Activated CD4-positive, alpha-beta T cell treated with anti-CD3 and anti-CD28 coated beads, Interleukin-2, amount 50 U/mL, for 4 hours (primary cell): ENCODE measurements around the gene ADGRG3.
"Not testable (repeated sequence)": the region's sequence is repeated elsewhere in the genome, so short reads cannot be mapped to it uniquely, and the experiment has no call there.

Source experiments
- DNase-seq, 2 experiments: peaks; one replicate each; pipeline ENCODE4 v3.0.0-alpha.2; 2020

Gene ADGRG3

GRCh38 chr16:57697896-57698537, 29.9 kb downstream of the ADGRG3 start:
- no peak for DNase-seq

- DNase-seq: no peak
Observed at GRCh38 chr16:57698812-57699405, 30.8 kb downstream of the ADGRG3 start.

GRCh38 chr16:57699481-57699880, 31.4 kb downstream of the ADGRG3 start:
- no peak for DNase-seq

- no peak for DNase-seq
Observed at GRCh38 chr16:57699899-57700298, 31.8 kb downstream of the ADGRG3 start.

GRCh38 chr16:57700781-57701551, 32.9 kb downstream of the ADGRG3 start:
- DNase-seq: no peak

GRCh38 chr16:57701759-57702371, 33.8 kb downstream of the ADGRG3 start:
- no peak for DNase-seq

GRCh38 chr16:57703416-57704010, 35.4 kb downstream of the ADGRG3 start:
- DNase-seq: no peak

- DNase-seq: no peak
Observed at GRCh38 chr16:57704011-57704904, 36.2 kb downstream of the ADGRG3 start.

- no peak for DNase-seq
Observed at GRCh38 chr16:57704905-57705852, 37.1 kb downstream of the ADGRG3 start.

- DNase-seq: no peak
Observed at GRCh38 chr16:57706717-57707116, 38.6 kb downstream of the ADGRG3 start.

GRCh38 chr16:57707331-57707730, 39.2 kb downstream of the ADGRG3 start:
- no peak for DNase-seq

- DNase-seq: no peak
Observed at GRCh38 chr16:57708168-57708567, 40.1 kb downstream of the ADGRG3 start.

- DNase-seq: no peak
Observed at GRCh38 chr16:57709663-57710062, 41.6 kb downstream of the ADGRG3 start.

GRCh38 chr16:57711346-57711745, 43.2 kb downstream of the ADGRG3 start:
- no peak for DNase-seq

- no peak for DNase-seq
Observed at GRCh38 chr16:57711993-57712392, 43.9 kb downstream of the ADGRG3 start.

GRCh38 chr16:57712569-57712968, 44.5 kb downstream of the ADGRG3 start:
- DNase-seq: not testable (repeated sequence)

- DNase-seq: no peak
Observed at GRCh38 chr16:57713596-57713995, 45.5 kb downstream of the ADGRG3 start.

- no peak for DNase-seq
Observed at GRCh38 chr16:57714047-57714446, 45.9 kb downstream of the ADGRG3 start.

GRCh38 chr16:57720142-57720575, 52.1 kb downstream of the ADGRG3 start:
- DNase-seq: no peak

- DNase-seq: no peak
Observed at GRCh38 chr16:57721356-57722209, 53.5 kb downstream of the ADGRG3 start.
